ENCODE data around the gene FAM234B.

GRCh38 chr12:13004361-13004760, 39.8 kb upstream of the FAM234B start:
- no peak for TF ChIP-seq CTCF (IDR thresholded peaks at IDR 0.05)
- no peak for TF ChIP-seq POLR2A (IDR thresholded peaks at IDR 0.05)
- TF ChIP-seq EP300 (IDR thresholded peaks at IDR 0.05) = no peak

Data from gastroesophageal sphincter (tissue), 3 donors.